AG04450 (cell line): ENCODE results near the gene KCTD1. TPM values are rescaled to one million over a fixed set of nuclear protein-coding genes. Genes with fewer than 3 reads are reported as not detected.

Experiments
- CTCF ChIA-PET: fragments of 300-600, 350-600 bp; formaldehyde crosslinking; extraction: SDS; loops from one replicate; lab custom pipeline; 2022; ENCODE audit warnings: antibody characterized with exemption, inconsistent platforms; lab: Charles Lee
- POLR2A ChIA-PET: fragments of 350-600 bp; formaldehyde crosslinking; extraction: SDS; loops from one replicate; lab custom pipeline; 2021; ENCODE audit warnings: antibody characterized with exemption, inconsistent platforms; lab: Yijun Ruan, JAX
- DNase-seq: peaks from one replicate; pipeline ENCODE4 v3.0.0-alpha.2; 2011; ENCODE audit warnings: low read depth, low spot score
- H3K27ac ChIP-seq: one replicate; pipeline ENCODE4 v1.5.1; 2012; ENCODE audit warnings: low read depth, low read length, control low read depth
- H3K27me3 ChIP-seq: one replicate; pipeline ENCODE4 v1.6.0; 2012; ENCODE audit warnings: low read length; ENCODE audit not compliant: control insufficient read depth, insufficient read depth
- H3K4me3 ChIP-seq: 2 replicates; pipeline ENCODE4 v1.5.1; 2011; ENCODE audit warnings: mild to moderate bottlenecking, low read depth, low read length, control low read depth
- H3K9me3 ChIP-seq: 2 replicates; pipeline ENCODE4 v1.5.1; 2012; ENCODE audit warnings: low read length; ENCODE audit not compliant: control insufficient read depth, insufficient read depth
- CTCF ChIP-seq: IDR thresholded peaks from 2 replicates; pipeline ENCODE4 v1.5.1; 2011; ENCODE audit warnings: low read depth, low read length, control low read depth, inconsistent platforms
- polyA plus RNA-seq: library from polyadenylated mRNA; depleted of rRNA; stranded (reverse); fragments of >200 nt; gene quantifications from 2 replicates; pipeline ENCODE4 v1.2.3, GENCODE V29; 2011

Gene KCTD1
- polyA plus RNA-seq, 1 experiment: 5.0 TPM

GRCh38 chr18:26540043-26540628, 8.2 kb downstream of the KCTD1 start:
- Histone ChIP-seq H3K4me3 (no peak overlapping the region), H3K9me3 (no peaks in the 10 kb centered on the region), H3K27me3 (no peaks in the 10 kb centered on the region), H3K27ac (no peak overlapping the region)
- CTCF ChIA-PET: no interaction called here
- no peak for DNase-seq
- POLR2A ChIA-PET: no interaction called here
- no peak for TF ChIP-seq CTCF

GRCh38 chr18:26538524-26538923, 9.8 kb downstream of the KCTD1 start:
- ChIA-PET POLR2A (no interaction called here), CTCF (no interaction called here)
- no peak overlapping the region for H3K4me3 ChIP-seq
- TF ChIP-seq CTCF: no peak
- DNase-seq: no peak
- no peaks in the 10 kb centered on the region for H3K9me3 ChIP-seq
- H3K27ac ChIP-seq: no peak overlapping the region
- no peaks in the 10 kb centered on the region for H3K27me3 ChIP-seq

- TF ChIP-seq CTCF: no peak
- no peaks in the 10 kb centered on the region for H3K27me3 ChIP-seq
- H3K4me3 ChIP-seq: no peak overlapping the region
- no peaks in the 10 kb centered on the region for H3K9me3 ChIP-seq
- POLR2A ChIA-PET: no interaction called here
- no peak for DNase-seq
- H3K27ac ChIP-seq: no peak overlapping the region
- CTCF ChIA-PET: no interaction called here
Measured at GRCh38 chr18:26536664-26537063, 11.7 kb downstream of the KCTD1 start.

- no peak overlapping the region for H3K4me3 ChIP-seq
- POLR2A ChIA-PET: interaction anchor here (0.6 kb wide), 1 partner anchor 22 kb away, joined by 3 read pairs; no protein-coding TSS in a partner anchor
- H3K27me3 ChIP-seq: no peaks in the 10 kb centered on the region
- no peak overlapping the region for H3K27ac ChIP-seq
- H3K9me3 ChIP-seq: no peaks in the 10 kb centered on the region
- CTCF ChIA-PET: no interaction called here
- TF ChIP-seq CTCF: no peak
- no peak for DNase-seq
Measured at GRCh38 chr18:26536032-26536431, 12.3 kb downstream of the KCTD1 start.

GRCh38 chr18:26535630-26536029, 12.7 kb downstream of the KCTD1 start:
- no peak overlapping the region for H3K4me3 ChIP-seq
- TF ChIP-seq CTCF: no peak
- no peak for DNase-seq
- ChIA-PET POLR2A (interaction anchor here (0.6 kb wide), 1 partner anchor 22 kb away, joined by 3 read pairs; no protein-coding TSS in a partner anchor), CTCF (no interaction called here)
- no peaks in the 10 kb centered on the region for H3K9me3 ChIP-seq
- no peaks in the 10 kb centered on the region for H3K27me3 ChIP-seq
- no peak overlapping the region for H3K27ac ChIP-seq
